Activated CD8-positive, alpha-beta T cell treated with anti-CD3 and anti-CD28 coated beads for 36 hours (primary cell): Measurements from ENCODE around the gene CELF4. TPM values are rescaled to one million over a fixed set of nuclear protein-coding genes. Genes with fewer than 3 reads are reported as not detected.

Source experiments
- ATAC-seq: fragments of 200-7000 bp; cut with Tn5 transposase; one replicate; pipeline ENCODE4 v1.10.0; 2021; ENCODE audit warnings: mild to moderate bottlenecking, moderate library complexity
- CTCF ChIA-PET: fragments of 350-600 bp; sonication (Branson Sonifier 250); formaldehyde crosslinking; loops from one replicate; lab custom pipeline; 2021; ENCODE audit warnings: antibody characterized with exemption; lab: Charles Lee
- POLR2A ChIA-PET: fragments of 350-600 bp; sonication (Branson Sonifier 250); formaldehyde crosslinking; loops from one replicate; lab custom pipeline; 2021; ENCODE audit warnings: antibody characterized with exemption; lab: Charles Lee
- DNase-seq: peaks from one replicate; pipeline ENCODE4 v3.0.0-alpha.2; 2020
- H3K27ac Mint-ChIP-seq: one replicate; pipeline ENCODE4 v1.8.0; 2021; ENCODE audit warnings: mild to moderate bottlenecking, mixed read lengths
- H3K27me3 Mint-ChIP-seq: one replicate; pipeline ENCODE4 v1.8.0; 2021; ENCODE audit warnings: mixed read lengths
- H3K36me3 Mint-ChIP-seq: one replicate; pipeline ENCODE4 v1.8.0; 2021; ENCODE audit warnings: low read depth, mixed read lengths
- H3K4me1 Mint-ChIP-seq: one replicate; pipeline ENCODE4 v1.8.0; 2021; ENCODE audit warnings: low read depth, mixed read lengths
- H3K4me3 Mint-ChIP-seq: one replicate; pipeline ENCODE4 v1.8.0; 2021; ENCODE audit warnings: mild to moderate bottlenecking, moderate library complexity, mixed read lengths
- H3K9me3 Mint-ChIP-seq: one replicate; pipeline ENCODE4 v1.8.0; 2021; ENCODE audit warnings: mixed read lengths
- intact Hi-C: fragments of 100-400 bp; cut with micrococcal nuclease; formaldehyde crosslinking; loops from one replicate; pipeline ENCODE4 v1.10.0; 2022
- total RNA-seq, 2 experiments: library from RNA; stranded (reverse); gene quantifications; one replicate each; pipeline ENCODE4 v1.2.3, GENCODE V29; 2021
- TF ChIP-seq, protein P1 (sequence below): fragments of 200-600 bp; IDR thresholded peaks from one replicate; pipeline ENCODE4 v1.8.0; 2022; ENCODE audit warnings: antibody characterized with exemption, mild to moderate bottlenecking

The CELF4 gene
- total RNA-seq, 2 experiments from 2014 or later, result not detected

DNA sequence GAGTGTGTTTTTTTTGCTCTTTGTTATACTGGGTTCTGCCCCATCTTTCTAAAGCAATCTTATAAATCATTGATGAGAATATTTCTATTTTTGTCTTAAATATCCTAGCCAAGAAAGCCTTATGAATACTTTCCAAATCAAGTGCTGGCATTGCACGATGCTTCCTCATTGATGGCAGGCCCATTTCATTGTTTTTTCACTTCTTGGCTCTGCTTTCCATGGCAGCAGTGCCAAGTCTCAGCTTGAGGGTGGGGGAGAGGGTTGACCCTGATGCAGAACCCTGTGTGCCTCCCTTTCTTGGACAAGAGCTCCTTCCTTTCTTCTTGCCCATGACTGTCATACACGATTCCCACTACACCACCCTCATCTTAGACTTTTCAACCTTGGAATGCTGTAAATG is 16.7 kb upstream of the CELF4 start:
- H3K4me1 Mint-ChIP-seq, result no peaks in the 10 kb centered on the region

DNA sequence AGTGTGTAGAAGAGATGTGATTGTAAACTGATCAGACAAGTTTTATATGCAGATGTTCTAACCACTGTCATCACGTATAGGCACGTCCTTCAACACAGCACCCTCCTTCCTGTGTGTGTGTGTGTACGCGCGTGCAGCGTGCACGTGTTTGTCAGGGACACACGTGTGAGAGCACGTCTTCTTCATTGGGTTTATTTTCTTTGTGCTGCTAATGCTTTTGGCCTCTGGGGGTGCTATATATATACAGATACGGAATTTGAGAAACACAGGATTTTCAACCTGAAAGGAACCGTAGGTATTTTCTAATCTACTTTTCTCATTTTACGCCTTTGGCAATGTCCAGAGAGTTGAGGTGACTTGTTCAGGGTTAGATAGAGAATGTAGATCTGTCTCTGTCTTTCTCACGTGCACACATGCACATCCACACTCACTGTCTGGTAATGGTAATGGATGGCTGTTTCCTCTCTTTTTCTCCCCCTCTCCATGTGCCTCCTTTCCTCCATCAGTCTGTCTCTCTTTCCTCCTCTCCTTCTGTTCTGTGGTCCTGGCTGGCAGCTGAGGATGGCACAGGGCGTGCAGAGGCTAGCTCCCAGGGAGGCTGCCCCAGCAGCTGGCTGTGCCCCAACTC is 13.4 kb upstream of the CELF4 start:
- Mint-ChIP-seq H3K36me3 (no peaks in the 10 kb centered on the region), H3K27me3 (peaks cover 3% of the 10 kb centered on the region), H3K27ac (no peak overlapping the region), H3K4me1 (no peaks in the 10 kb centered on the region), H3K9me3 (no peaks in the 10 kb centered on the region), H3K4me3 (no peak overlapping the region)
- DNase-seq (peak; percentile 43), ATAC-seq (peak; percentile 53)
- CTCF ChIA-PET, result interaction anchor here (1.0 kb wide), 1 partner anchor 13 kb away, joined by 3 read pairs; no protein-coding TSS in a partner anchor
- intact Hi-C loops, result no loop called here
- POLR2A ChIA-PET, result no interaction called here
- TF ChIP-seq, protein P1, sequence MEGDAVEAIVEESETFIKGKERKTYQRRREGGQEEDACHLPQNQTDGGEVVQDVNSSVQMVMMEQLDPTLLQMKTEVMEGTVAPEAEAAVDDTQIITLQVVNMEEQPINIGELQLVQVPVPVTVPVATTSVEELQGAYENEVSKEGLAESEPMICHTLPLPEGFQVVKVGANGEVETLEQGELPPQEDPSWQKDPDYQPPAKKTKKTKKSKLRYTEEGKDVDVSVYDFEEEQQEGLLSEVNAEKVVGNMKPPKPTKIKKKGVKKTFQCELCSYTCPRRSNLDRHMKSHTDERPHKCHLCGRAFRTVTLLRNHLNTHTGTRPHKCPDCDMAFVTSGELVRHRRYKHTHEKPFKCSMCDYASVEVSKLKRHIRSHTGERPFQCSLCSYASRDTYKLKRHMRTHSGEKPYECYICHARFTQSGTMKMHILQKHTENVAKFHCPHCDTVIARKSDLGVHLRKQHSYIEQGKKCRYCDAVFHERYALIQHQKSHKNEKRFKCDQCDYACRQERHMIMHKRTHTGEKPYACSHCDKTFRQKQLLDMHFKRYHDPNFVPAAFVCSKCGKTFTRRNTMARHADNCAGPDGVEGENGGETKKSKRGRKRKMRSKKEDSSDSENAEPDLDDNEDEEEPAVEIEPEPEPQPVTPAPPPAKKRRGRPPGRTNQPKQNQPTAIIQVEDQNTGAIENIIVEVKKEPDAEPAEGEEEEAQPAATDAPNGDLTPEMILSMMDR, result peak; percentile 23

More for the DNA sequence above, 16.7 kb upstream of the CELF4 start:
- H3K27me3 Mint-ChIP-seq, result peaks cover 3% of the 10 kb centered on the region
- TF ChIP-seq, protein P1, result no peak
- DNase-seq (no peak), ATAC-seq (no peak)
- H3K36me3 Mint-ChIP-seq, result no peaks in the 10 kb centered on the region
- no peak overlapping the region for H3K27ac Mint-ChIP-seq
- no peak overlapping the region for H3K4me3 Mint-ChIP-seq
- intact Hi-C loops, result no loop called here
- ChIA-PET CTCF (no interaction called here), POLR2A (no interaction called here)
- H3K9me3 Mint-ChIP-seq, result no peaks in the 10 kb centered on the region

DNA sequence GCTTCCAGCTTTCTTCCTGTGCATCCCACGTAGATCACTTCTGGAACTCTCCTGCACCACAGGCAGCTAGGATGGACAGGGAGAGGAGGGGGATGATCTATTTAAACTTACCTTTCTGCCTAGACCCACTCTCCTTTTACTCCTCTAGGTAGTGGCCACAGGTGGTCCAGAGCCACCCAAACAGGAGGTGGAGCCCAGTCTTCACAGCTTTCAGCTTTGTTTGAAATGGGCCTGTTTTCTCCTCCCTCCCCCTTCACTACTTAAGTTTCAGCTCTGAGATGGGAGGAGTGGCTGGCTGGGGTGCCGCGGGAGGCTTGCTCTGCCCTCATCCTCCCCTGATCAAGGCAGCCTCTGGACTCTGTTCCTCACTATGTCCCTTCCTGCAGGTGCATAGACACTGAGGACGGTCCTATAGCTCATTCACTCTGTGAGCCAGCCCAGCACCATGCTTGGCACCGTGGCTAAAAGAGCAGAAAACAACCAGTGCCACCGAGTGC is 12.6 kb upstream of the CELF4 start:
- no peak overlapping the region for H3K27ac Mint-ChIP-seq
- peaks cover 3% of the 10 kb centered on the region for H3K27me3 Mint-ChIP-seq
- DNase-seq, result no peak
- ATAC-seq, result no peak
- no peaks in the 10 kb centered on the region for H3K36me3 Mint-ChIP-seq
- no peak overlapping the region for H3K4me3 Mint-ChIP-seq
- POLR2A ChIA-PET, result no interaction called here
- TF ChIP-seq, protein P1, result no peak
- no peaks in the 10 kb centered on the region for H3K9me3 Mint-ChIP-seq
- no peaks in the 10 kb centered on the region for H3K4me1 Mint-ChIP-seq
- intact Hi-C loops, result no loop called here
- CTCF ChIA-PET, result interaction anchor here (1.0 kb wide), 1 partner anchor 14 kb away, joined by 3 read pairs; no protein-coding TSS in a partner anchor

DNA sequence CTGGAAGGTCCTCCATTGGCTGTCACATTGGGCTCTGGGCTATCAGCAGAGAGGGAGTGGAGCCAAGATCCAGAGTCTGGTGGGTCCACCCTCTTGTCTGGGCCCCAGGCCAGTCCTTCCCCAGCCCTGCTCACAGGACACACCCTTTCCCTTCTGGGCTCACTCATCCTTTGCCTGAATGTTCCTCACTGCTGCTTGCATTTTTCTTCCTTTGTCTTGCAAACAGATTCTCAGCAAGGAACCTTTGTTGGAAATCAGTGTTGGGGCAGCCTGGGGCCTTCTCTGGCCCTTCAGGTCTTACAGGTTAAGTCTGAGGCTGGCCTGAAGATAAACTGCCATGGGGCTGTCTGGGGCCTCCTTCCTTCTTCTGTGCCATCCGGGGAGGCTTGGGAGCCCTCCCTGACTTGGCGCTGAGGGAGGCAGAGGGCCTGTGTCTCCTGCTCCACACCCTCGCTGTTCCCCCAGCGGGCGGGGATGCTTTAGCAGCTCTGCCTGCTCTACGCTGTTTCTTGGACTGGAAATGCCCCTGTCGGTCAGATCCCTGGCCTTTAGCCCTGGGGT is 11.5 kb upstream of the CELF4 start:
- no peaks in the 10 kb centered on the region for H3K36me3 Mint-ChIP-seq

More for the DNA sequence above, 11.5 kb upstream of the CELF4 start:
- TF ChIP-seq, protein P1, result no peak
- DNase-seq (no peak), ATAC-seq (no peak)
- Mint-ChIP-seq H3K27me3 (peaks cover 6% of the 10 kb centered on the region), H3K9me3 (no peaks in the 10 kb centered on the region), H3K4me1 (no peaks in the 10 kb centered on the region), H3K27ac (no peak overlapping the region), H3K4me3 (no peak overlapping the region)
- CTCF ChIA-PET, result no interaction called here
- intact Hi-C loops, result no loop called here
- POLR2A ChIA-PET, result no interaction called here
